OCI-LY3 (cell line): ENCODE measurements around the gene TPH2.

Experiments used
- EZH2phosphoT487 ChIP-seq: fragments of 200-600 bp; shearing (Covaris generic); IDR thresholded peaks from 2 replicates; pipeline ENCODE4 v1.6.1; 2018; ENCODE audit warnings: antibody characterized with exemption, mixed run types, low read depth
- TF ChIP-seq, protein P1 (sequence below): fragments of 200-600, 300-600 bp; sonication (generic); IDR thresholded peaks from 2 replicates; pipeline ENCODE4 v1.5.1; 2014; ENCODE audit warnings: antibody characterized with exemption, low read length, low read depth

DNA sequence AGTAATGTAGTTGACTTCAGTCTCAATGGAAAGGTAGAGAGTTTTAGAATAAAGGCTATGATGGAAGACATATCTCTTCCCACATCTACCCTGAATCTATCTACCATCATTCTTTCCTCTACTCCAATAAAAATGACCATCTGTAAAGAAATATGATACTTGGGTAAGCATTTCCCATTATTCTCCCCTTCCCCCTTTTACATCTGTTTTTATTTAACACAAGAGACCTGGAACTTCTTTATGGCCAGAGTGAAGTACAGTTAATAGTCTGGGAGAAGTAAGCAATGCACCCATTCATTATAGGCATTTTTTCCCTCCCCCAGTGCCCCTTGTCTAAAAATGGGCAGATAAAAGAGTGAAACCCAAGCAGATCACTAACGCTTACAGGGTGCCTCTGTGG, 6.5 kb downstream of the TPH2 start:
- TF ChIP-seq, protein P1, sequence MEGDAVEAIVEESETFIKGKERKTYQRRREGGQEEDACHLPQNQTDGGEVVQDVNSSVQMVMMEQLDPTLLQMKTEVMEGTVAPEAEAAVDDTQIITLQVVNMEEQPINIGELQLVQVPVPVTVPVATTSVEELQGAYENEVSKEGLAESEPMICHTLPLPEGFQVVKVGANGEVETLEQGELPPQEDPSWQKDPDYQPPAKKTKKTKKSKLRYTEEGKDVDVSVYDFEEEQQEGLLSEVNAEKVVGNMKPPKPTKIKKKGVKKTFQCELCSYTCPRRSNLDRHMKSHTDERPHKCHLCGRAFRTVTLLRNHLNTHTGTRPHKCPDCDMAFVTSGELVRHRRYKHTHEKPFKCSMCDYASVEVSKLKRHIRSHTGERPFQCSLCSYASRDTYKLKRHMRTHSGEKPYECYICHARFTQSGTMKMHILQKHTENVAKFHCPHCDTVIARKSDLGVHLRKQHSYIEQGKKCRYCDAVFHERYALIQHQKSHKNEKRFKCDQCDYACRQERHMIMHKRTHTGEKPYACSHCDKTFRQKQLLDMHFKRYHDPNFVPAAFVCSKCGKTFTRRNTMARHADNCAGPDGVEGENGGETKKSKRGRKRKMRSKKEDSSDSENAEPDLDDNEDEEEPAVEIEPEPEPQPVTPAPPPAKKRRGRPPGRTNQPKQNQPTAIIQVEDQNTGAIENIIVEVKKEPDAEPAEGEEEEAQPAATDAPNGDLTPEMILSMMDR, result no peak
- TF ChIP-seq EZH2phosphoT487, result no peak
